GM18861 (cell line): ENCODE data around the gene ETNPPL.

Source experiments
- ATAC-seq: cut with Tn5 transposase; IDR thresholded peaks from one replicate; pipeline ENCODE4 v1.9.1; 2021; ENCODE audit not compliant: unreplicated experiment

Gene ETNPPL

DNA sequence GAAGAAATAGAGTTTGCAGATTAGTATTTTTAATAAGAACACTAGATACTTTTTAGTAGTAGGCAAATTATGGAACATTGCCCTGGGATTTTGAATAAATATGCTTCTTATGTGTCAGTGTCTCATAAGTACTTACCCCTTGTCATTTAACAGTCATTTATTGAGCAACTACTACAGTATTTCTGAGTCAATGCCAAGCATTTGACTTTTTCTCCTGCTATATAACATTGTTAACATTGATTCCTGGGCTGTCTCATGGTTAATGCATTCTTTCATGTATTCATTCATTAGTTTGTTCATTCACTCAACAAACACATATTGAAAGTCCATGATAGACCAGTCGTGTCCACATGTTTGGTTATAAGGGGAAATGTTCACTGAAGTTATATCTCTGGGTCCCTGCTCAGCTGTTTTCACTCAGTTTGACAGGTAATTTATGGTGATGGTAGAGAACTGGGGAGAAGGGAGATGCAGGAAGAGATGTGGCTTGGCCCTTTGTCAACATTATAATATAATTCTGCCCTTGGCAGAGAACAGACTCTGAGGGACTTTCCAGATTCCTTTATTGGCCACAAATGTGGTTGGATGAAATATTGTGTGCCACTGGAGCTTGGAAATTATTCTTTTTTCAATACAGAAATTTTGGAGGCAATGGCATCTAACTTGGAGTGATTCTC lies 62.6 kb downstream of the ETNPPL start:
- no peak for ATAC-seq

DNA sequence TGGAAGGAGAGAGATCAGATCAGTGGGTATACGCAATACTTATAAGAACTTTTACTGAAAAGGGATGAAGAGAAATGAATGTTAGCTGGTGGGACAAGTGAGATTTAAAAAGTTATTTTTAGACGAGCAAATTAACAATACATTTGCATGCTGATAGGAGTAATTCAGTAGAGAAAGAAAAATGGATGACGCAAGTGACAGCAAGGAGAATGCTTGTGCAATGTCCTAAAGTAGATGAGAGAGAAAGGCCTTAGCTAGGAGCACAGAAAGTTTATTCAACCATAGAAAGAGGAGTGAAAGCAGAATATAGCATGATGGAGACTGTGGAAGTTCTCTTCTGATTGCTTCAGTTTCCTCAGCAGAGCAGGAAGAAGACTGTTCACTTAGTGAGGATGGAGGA lies 66.7 kb downstream of the ETNPPL start:
- ATAC-seq = no peak

- ATAC-seq = no peak
Observed at GRCh38 chr4:108695062-108695461, 67.8 kb downstream of the ETNPPL start.

DNA sequence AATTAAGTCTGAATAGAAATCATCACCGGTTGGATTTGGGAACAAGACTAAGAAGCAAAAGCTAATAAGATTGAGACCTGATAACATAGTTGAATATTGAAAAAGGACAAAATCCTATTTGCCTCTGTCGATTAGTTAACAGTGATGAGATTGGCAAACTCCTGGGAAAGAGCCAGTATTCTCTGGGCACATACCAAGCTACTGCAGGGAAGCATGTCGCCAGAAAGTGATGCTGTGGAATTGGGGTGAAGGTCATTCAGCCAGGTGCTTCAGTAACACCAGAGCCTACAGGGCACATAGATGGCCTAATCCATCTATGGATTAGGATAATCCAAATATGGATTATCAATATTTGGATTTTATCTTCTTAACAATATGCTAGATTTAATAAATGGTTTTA lies 68.4 kb downstream of the ETNPPL start:
- no peak for ATAC-seq

DNA sequence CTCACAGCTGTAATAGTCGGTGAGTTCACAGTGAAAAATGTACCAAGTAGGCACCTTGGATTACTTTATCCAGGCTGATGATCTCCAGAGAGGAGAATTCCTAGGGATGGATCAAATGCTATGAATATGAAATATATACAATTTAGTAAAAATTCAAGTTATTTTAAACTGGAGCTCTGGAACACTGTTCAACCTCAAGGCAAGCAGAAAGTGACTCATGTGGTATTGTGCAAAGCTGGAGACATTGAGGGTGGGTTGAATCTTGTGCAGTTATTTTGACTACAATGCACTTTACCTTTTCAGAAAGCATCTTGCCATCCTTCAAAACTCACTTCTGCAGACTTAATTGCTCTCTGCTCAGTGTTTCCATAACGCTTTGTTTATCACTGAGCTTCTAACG lies 69.0 kb downstream of the ETNPPL start:
- no peak for ATAC-seq

- ATAC-seq = no peak
Observed at GRCh38 chr4:108693211-108693610, 69.6 kb downstream of the ETNPPL start.
